Activated T-cell treated with anti-CD3 and anti-CD28 coated beads for 1 hour (primary cell): ENCODE data around the gene EMX1.

ENCODE experiments used
- DNase-seq: peaks from one replicate; pipeline ENCODE4 v3.0.0-alpha.2; 2020; ENCODE audit warnings: low read depth

EMX1 gene

DNA sequence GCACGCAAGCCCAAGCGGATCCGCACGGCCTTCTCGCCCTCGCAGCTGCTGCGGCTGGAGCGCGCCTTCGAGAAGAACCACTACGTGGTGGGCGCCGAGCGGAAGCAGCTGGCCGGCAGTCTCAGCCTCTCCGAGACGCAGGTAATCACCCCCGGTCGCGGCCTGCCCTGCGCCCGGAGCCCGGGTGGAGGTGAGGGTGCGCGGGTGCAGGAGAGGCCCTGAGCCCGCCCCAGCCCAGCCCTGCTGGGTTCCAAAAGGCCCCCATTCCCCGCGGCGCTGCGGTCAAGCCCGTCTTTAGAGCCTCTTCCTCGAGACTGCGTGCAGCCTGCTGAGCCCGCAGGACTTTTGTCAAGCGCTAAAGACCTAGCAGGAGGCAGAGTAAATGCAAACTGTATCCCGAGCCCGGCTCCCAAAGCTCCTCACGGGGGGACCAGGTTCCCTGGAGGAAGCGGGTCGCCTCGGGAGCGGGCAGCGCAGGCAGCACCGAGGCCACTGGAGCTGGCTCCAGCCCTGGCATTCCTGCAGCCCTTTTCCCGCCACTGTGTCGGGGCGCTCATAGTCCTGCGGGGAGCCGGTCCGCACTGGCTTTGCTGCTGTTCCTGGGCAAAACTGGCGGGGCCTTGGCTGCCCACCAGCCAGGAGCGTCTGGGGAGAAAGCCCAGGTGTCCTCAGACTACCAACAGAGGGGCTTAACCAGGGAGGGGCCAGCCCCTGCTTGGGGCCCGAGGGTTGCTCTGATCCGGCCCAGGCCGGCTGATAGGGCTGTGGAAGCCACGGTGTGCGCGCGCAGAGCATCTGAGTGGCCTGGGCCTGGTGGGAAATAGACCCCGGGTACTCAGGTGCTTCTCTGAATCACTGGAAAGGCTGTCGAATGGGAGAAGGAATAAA is 7.3 kb downstream of the EMX1 start:
- DNase-seq, result no peak

DNA sequence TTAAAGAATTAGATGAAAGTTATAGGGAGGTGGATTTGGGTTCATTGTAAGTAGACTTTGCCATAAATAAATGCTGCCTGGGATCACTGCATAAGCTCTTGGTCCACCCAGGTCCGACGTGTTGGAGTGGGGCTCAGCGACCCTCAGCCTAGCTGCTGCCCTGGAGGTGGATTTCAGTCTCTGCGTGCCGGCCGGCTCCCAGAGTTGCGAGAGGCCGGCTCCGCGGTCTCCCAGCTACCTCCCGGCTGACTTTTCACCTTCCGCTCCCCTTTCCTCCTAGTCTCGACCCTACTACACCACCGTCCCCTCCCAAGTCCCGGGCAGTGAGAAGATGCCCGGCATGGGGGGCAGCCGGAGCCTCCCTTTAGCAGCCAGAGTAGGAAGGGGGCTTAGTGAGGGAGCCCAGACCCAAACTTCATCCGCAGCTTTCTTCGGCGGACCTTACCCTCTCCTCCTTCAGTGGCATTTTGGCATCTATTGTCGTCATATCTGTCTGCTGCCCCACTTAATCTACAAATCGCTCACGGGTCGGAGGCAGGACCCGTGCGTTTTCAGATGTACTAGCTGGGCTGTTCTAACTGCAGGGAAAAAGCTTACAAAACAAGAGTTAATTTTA is 8.1 kb downstream of the EMX1 start:
- no peak for DNase-seq

DNA sequence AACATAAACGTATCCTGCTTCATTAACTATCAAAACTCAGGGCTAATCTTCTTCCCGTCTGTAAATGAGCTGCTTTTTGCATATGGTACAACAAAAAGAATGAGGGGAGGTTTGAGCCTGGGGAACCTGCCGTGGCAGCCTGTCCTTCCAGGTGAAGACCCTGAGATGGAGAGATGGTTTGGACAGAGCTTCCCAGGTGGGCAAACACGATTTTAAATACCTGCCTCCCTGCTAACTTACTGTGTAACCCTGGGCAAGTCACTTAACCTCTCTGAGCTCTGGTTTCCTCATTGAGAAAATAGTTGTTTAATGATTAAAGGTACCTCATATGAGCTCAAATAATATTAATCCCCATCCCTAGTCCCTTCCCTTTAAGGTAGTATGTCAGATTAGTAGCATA is 9.0 kb downstream of the EMX1 start:
- DNase-seq, result no peak

DNA sequence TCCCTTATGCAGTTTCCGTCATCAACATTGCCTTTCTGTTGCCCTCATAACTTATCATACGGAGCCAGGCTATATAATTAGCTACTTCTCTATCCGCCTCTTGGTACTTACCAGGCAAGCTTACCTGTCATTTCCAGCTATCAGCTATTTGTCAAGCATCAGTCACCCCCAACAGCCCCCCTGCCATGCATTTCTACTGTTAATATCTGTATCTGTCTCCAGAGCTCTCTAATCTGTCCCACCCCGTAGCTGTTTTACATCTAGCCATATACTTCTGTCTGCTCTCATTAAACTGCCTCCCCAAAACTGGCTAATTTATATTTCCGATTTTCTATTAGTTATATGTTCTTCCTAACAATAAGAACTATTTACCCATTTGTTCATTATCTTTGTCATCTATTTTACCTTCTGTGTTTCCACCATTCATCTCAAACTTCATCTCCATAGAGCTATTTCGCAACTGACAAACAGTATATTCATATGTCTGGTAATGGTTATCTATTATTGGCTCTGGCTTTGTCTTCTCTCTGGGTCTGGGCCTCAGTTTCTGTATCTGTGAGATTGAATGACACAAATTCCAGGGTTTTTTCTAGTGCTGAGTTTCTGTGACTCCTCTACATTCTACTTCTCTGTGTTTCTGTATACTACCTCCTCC is 9.6 kb downstream of the EMX1 start:
- DNase-seq, result no peak

DNA sequence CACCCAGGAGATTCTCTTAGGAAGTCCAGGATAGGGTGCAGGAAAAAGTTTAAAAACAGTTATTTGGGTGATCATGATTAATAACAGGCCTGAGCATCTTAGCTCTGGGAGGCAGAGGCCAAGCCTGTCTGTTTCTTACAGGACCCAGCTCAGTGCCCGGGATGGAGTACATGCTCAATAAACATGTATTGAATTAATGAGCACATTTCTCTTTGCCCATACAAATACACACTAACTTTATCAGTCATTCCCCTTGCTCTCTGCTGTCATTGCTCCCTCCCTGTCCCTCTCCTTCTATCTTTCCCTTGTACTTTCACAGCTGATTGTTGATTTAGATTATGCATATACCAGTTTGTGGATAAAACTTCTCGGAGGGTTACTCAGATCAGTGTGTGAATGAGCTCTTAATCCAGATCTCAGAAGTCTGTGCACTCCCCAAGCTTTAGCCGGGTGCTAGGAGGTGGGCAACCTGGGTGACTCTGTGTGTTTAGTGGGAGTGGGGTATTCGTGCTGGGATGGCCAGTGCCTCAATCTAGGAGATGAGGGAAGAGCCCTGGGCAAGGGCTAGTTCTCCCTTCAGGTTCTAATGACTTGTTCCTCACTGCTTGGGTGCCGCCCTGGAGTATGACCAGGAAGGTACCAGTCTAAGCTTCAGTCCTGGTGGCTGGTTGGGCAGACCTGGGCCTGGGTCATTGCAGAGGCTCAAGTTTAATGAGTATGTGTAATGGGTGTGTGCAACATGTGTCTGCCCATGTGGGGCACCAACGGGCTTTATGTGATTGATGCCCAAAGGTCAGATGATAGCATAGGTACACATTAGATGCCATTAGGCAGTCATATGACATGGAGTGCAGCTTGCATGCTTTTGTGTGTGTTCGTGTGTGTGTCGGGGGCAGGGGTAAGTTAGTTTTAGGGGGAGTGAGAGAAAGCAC is 10.6 kb downstream of the EMX1 start:
- DNase-seq, result no peak

DNA sequence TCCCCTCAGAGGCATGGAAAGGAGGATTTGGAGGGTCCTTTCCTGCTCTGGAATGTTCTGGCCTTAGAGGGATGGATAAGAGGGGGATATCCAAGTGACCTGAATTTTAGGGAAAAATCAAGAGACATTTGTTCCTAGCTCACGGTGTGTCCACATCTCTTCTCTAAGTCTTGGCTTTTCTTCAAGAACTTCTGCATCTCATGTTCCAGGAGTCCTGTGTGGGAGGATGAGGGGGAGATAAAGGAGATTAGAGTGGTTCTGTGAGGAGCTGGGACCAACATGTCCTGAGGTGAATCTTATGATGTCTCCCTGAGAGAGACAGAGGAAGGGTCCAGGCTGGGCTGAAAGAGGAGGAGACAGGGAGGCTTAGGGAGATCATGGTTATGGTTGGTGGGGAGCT is 11.7 kb downstream of the EMX1 start:
- DNase-seq, result no peak

DNA sequence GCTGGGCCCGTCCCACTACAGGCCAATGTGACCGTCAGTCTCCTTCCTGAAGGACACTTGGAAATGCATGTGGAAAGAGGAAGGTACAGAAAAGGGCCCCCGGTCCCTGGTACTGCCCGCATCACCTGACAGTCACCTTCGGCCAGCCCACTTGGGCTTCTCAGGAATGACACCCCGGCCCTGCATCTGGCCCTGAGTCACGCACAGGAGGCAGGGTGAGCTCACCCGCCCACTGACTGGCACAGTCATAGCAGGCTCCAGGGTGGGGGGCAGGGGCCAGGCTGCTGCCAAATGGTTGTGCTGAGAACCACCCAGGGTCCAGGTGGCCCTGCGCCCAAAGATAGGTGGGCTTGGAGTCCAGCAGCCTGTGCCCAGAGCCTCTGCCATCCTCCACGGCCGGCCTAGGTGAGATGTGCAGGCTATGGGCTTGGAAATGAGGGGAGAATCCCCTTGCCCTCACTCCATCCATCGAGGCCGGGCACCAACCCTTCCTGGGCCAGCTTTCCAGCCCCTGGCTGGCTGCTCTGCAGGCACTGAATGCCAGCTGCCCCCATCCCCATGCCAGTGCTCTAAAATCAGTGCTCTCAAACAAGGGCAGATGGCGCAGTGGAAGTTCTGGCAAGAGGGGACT is 14.1 kb downstream of the EMX1 start:
- DNase-seq, result no peak

DNA sequence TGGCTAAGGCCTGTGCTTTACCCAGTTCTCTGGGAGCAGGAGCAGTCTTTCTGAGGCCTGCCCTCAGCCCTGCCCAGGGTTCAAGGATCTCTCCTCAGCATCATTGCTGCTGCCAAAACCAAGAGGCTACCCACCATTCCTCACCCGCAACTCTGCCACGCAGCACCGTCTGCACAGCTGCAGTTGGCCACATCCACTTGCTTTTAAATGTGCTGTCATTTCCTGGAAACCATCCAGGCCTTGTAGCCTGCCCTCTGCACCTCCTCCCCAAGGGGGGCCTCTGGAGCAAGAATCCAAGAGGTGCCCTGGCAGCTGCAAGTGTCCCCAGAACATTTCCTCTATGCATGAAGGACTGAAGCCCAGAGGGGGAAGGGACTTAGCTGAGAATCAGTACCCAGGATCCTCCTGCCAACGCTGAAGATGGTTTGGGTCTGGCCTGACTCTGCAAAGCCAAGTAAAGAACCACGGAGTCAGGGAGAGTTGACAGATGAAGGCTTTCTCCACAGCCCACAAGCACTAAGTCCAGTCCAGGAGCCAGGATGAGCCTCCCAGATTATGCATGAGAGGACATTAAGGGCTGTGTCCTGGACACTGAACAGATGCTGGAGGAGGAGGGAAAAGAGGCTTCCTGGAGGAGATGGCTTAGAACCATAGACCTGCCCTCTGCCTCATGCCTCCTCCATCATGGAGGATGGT is 14.9 kb downstream of the EMX1 start:
- no peak for DNase-seq

DNA sequence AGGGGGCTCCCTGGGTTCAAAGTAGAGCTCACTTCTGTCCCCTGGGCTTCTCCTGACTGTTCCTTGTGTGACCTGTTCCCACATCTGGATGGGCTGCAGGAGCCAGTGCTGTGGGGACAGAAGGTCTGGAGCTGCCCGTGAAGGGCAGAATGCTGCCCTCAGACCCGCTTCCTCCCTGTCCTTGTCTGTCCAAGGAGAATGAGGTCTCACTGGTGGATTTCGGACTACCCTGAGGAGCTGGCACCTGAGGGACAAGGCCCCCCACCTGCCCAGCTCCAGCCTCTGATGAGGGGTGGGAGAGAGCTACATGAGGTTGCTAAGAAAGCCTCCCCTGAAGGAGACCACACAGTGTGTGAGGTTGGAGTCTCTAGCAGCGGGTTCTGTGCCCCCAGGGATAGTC is 15.5 kb downstream of the EMX1 start:
- DNase-seq, result no peak

DNA sequence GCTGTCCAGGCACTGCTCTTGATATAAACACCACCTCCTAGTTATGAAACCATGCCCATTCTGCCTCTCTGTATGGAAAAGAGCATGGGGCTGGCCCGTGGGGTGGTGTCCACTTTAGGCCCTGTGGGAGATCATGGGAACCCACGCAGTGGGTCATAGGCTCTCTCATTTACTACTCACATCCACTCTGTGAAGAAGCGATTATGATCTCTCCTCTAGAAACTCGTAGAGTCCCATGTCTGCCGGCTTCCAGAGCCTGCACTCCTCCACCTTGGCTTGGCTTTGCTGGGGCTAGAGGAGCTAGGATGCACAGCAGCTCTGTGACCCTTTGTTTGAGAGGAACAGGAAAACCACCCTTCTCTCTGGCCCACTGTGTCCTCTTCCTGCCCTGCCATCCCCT is 15.9 kb downstream of the EMX1 start:
- no peak for DNase-seq

DNA sequence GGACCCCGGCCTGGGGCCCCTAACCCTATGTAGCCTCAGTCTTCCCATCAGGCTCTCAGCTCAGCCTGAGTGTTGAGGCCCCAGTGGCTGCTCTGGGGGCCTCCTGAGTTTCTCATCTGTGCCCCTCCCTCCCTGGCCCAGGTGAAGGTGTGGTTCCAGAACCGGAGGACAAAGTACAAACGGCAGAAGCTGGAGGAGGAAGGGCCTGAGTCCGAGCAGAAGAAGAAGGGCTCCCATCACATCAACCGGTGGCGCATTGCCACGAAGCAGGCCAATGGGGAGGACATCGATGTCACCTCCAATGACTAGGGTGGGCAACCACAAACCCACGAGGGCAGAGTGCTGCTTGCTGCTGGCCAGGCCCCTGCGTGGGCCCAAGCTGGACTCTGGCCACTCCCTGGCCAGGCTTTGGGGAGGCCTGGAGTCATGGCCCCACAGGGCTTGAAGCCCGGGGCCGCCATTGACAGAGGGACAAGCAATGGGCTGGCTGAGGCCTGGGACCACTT is 16.4 kb downstream of the EMX1 start:
- DNase-seq, result no peak

DNA sequence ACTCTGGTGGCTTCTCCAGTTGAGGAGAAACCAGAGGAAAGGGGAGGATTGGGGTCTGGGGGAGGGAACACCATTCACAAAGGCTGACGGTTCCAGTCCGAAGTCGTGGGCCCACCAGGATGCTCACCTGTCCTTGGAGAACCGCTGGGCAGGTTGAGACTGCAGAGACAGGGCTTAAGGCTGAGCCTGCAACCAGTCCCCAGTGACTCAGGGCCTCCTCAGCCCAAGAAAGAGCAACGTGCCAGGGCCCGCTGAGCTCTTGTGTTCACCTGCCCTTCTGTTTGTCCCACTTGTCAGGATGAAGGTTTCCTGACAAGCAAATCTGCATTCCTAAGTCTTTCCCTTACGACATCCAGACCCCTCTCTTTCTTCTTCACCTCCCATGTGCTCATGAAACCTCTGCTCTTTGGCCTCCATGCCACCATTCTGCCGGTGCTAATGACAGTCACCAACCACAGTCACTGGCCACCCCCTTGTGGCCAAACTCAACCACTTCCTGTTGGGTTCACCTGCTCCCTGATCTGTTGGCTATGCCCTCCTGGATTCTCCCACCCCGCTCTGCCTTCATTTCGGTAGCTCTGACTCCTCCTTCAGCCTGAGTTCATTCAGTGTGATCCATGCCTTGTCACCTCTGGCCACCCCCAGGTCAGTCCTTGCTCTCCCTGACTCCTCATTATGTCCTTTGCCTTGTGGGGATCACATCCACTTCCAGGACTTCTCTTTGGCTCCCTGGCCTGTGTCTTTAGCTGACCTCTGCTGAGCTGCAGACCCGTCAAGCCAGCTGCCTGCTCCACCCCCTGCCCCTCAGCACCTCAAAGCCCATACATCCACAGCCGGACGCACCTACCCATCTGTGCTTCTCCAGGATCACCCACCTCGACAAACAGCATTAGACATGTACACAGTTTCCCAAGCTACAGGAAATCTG is 17.6 kb downstream of the EMX1 start:
- no peak for DNase-seq

DNA sequence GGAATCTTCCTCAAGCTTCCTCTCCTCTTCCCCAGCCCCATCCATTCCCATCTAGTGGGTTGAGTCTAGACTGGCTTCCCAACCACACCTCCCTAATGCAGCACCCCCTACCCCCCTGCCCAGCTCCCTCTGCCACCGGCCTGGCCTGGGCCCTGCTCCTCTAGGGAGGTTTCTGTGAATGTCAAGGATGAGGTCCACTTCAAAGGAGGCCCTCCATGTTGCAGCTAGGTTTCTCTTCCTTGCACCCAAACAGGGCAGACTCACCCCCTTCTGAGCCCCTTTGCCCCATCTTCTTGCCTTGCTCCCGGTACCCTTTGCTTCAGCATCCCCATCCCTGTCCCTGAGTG is 18.3 kb downstream of the EMX1 start:
- no peak for DNase-seq

DNA sequence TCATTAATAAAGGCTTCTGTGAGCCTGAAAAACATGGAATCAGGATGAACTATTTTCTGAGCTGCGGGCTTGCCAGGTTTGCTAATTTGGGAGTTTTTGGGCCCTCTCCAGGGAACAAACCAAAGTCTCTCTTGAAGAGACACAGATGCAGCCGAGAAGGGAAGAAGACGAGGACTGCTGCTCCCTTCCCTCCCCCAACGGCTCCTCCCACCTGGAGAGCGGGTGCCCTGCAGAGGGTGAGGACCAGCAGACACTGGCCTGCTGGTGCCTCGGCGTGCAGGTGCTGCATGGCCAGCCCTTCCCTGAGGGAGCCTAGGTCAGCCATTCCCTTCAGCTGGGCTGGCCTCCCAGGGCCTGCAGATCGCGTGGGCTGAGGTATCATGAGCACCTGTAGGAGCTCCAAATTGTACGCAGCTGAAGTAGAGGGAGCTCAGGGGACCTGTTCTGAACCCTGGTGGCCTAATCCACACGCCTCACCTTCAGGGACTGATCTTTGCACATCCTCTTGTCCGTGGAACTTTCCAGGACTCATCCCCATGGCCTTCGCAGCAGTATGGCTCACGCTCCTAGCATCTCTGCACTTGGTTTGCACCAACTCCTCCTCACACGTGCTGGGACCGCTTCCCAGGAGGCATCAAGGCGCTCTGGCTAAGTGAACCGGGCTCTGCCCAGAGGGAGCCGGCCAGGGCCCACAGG is 19.5 kb downstream of the EMX1 start:
- no peak for DNase-seq

DNA sequence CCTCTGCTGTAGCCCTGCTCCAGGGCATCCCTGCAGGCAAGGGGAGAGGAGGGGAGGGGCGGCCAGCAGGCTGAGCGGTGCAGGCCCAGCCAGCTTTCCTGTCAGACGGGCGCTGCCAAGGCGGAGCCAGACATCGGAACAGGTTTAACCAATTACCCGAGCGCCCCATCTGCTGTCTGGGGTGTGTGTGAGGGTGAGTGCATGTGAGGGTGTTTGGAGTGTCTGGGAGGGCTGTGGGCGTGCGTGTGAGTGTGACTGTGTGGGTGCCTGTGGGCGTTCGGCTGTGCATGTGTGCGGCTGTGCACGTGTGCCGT is 20.0 kb downstream of the EMX1 start:
- no peak for DNase-seq

DNA sequence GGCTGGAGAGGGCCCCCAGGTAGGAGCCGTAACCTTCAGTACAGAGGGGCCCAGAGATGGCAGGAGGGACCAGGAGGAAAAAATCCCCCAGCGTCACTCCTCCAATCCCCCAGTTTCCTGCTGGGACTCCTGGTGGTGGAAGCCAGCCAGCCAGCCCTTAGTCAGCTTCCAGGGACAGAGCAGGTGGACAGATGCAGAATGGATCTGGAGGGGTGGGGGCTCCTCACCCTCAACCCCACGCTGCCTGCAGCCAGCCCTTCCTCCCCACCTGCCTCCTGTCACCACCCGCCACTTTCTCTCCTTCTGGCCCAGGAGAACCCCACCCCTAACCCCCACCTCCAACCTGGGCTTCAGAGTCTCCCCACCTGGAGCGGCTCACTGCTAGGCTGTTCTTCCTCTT is 21.1 kb downstream of the EMX1 start:
- no peak for DNase-seq

DNA sequence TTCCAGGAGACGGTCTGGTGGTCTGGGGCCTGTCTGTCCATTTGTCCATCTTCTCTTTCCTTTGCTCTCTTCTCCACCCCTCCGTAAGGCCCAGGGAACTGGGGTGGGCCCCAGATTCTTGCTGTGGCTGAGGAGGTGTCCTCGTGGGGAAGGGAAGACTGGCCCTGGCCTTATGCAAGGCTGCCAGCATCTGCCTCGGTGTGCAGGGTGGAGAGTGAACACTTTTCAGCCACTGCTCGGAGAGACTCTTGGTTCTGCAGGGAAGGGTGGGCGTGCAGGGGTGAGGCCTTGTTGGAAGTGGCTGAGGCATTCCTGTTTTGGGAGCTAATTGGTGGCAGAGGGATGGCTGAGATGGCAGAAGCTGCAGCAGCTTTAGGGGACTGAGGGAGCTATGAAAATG is 23.0 kb downstream of the EMX1 start:
- no peak for DNase-seq

DNA sequence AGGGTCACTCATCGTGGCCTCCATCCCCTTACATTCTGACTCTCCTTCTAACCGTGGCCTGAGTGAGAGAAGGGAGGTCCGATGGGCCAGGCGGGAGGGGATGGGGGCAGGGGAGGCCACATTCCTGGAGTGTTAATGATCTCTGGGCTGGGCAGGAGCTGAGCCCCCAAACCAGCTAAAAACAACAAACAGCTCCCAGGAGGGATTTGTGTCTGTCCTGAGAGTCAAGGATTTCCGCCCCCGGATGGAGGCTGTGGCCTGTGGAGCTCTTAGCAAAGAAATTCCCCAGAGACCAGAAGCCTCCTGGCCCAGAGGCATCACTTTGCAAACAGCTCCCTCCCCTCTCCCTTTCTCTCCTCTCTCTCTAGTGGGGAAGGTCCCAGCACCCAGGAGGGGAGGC is 23.5 kb downstream of the EMX1 start:
- no peak for DNase-seq

DNA sequence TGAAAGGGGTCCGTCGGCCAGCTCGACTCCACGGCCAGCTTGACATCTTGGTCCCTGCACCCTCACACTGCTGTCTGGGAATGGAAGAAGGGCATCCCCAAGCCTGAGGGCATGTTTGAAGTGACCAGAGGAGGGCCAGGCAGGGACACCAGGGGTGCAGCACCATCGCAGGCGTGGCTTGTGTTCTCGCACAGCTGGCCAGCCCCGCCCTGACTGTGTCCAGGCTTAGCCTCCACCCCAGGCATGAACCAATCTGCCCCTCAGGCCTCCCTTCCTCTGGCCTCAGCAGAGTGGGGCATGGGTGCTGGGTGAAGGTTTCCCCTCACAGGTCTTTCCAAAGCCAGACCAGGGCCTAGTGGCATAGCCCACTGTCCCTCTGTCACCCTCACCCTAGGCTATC is 25.0 kb downstream of the EMX1 start:
- no peak for DNase-seq
